BJ (cell line): Measurements from ENCODE around the gene ABLIM1. TPM values are rescaled to one million over a fixed set of nuclear protein-coding genes. Genes with fewer than 3 reads are reported as not detected.

Experiments
- CTCF ChIA-PET: fragments of 350-600 bp; formaldehyde crosslinking; extraction: SDS; loops from one replicate; lab custom pipeline; 2021; ENCODE audit warnings: antibody characterized with exemption, inconsistent platforms; lab: Yijun Ruan, JAX
- POLR2A ChIA-PET: fragments of 300-600 bp; sonication (Branson Sonifier 250); formaldehyde crosslinking; extraction: SDS; loops from one replicate; lab custom pipeline; 2021; ENCODE audit warnings: antibody characterized with exemption; lab: Charles Lee
- DNase-seq: peaks from one replicate; pipeline ENCODE4 v3.0.0-alpha.2; 2011; ENCODE audit warnings: low read depth
- H3K27me3 ChIP-seq: 2 replicates; pipeline ENCODE4 v1.6.0; 2011; ENCODE audit warnings: low read length; ENCODE audit not compliant: control insufficient read depth, insufficient read depth
- H3K36me3 ChIP-seq: 2 replicates; pipeline ENCODE4 v1.5.1; 2011; ENCODE audit warnings: low read length; ENCODE audit not compliant: control insufficient read depth, insufficient read depth
- H3K4me3 ChIP-seq: 2 replicates; pipeline ENCODE4 v1.5.1; 2011; ENCODE audit warnings: low read depth, mild to moderate bottlenecking, control low read depth, low read length
- polyA plus RNA-seq: library from polyadenylated mRNA; depleted of rRNA; stranded (reverse); fragments of >200 nt; gene quantifications from 2 replicates; pipeline ENCODE4 v1.2.3, GENCODE V29; 2011
- TF ChIP-seq, protein P1 (sequence below): IDR thresholded peaks from 2 replicates; pipeline ENCODE4 v1.5.1; 2011; ENCODE audit warnings: low read depth, mild to moderate bottlenecking, control low read depth, inconsistent platforms, low read length, moderate library complexity; ENCODE audit not compliant: insufficient read depth

Gene ABLIM1
- polyA plus RNA-seq, 1 experiment = 14.4 TPM

DNA sequence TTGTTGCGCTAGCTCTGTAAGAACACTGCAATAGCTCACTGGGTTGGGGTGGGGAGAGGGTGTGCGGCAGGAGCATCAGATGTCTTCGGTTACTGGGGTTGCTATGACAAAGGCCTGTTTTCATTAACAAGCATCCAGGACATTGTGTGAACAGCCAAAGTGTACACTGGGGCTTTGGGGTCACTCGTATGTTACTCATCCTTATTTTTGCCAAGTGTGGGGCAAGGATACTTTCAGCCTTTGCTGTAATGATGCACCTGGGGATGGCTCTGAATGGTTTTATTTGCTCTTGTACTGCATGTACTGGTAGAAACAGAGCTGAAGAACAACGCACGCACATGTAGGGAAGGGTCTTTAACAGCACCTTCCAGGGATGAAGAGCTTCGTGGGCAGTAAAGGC is 180.8 kb downstream of the ABLIM1 start:
- POLR2A ChIA-PET = interaction anchor here (0.6 kb wide), 1 partner anchor 41 kb away, joined by 3 read pairs; no protein-coding TSS in a partner anchor
- TF ChIP-seq, protein P1, sequence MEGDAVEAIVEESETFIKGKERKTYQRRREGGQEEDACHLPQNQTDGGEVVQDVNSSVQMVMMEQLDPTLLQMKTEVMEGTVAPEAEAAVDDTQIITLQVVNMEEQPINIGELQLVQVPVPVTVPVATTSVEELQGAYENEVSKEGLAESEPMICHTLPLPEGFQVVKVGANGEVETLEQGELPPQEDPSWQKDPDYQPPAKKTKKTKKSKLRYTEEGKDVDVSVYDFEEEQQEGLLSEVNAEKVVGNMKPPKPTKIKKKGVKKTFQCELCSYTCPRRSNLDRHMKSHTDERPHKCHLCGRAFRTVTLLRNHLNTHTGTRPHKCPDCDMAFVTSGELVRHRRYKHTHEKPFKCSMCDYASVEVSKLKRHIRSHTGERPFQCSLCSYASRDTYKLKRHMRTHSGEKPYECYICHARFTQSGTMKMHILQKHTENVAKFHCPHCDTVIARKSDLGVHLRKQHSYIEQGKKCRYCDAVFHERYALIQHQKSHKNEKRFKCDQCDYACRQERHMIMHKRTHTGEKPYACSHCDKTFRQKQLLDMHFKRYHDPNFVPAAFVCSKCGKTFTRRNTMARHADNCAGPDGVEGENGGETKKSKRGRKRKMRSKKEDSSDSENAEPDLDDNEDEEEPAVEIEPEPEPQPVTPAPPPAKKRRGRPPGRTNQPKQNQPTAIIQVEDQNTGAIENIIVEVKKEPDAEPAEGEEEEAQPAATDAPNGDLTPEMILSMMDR = no peak
- Histone ChIP-seq H3K36me3 (no peaks in the 10 kb centered on the region), H3K4me3 (no peak overlapping the region), H3K27me3 (no peaks in the 10 kb centered on the region)
- DNase-seq = no peak
- CTCF ChIA-PET = interaction anchor here (0.9 to 1.3 kb wide), 4 partner anchors 9 to 305 kb away, joined by 3 to 5 read pairs (median 3); no protein-coding TSS in a partner anchor

DNA sequence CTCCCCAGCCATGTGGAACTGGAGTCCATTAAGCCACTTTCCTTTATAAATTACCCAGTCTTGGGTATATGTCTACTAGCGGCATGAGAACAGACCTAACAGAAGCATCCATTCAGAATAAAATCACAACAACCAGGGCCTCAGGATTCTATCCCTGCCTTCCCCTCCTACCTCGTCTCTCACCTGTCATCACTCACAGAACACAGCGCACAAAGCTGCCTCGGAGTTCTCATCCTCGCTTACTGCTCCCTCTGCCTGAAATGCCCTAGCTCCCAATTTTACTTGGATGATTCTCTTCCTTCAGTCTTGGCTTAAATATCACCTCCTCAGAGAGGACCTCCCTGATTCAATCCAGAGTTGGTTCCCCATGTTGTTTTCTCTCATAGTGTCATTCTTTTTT is 183.1 kb downstream of the ABLIM1 start:
- no peaks in the 10 kb centered on the region for H3K27me3 ChIP-seq
- no peaks in the 10 kb centered on the region for H3K36me3 ChIP-seq
- ChIA-PET CTCF (interaction anchor here (0.9 to 1.9 kb wide), 2 partner anchors 229 to 311 kb away, joined by 3 to 5 read pairs; no protein-coding TSS in a partner anchor), POLR2A (no interaction called here)
- no peak for DNase-seq
- no peak overlapping the region for H3K4me3 ChIP-seq
- TF ChIP-seq, protein P1 = no peak

DNA sequence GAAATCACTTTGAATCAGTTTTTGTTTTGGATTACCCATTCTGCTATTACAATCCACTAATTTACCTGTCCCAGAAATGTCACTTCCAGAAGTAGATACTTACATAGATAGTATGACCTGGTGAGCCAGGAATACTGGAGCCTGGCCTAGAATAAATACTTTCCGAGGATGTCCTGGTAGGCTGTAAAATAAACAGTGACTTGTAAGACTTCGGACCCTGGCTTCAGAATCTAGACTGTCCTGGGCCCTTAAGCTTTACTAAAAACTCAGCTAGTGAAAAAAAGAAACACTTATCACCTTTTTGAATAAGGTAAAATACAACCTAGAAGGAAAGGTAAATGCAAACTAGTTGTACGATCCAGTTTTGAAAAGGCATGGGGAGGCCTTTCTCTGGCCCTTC is 184.3 kb downstream of the ABLIM1 start:
- ChIA-PET CTCF (interaction anchor here (1.9 kb wide), 1 partner anchor 312 kb away, joined by 5 read pairs; no protein-coding TSS in a partner anchor), POLR2A (no interaction called here)
- TF ChIP-seq, protein P1 = no peak
- Histone ChIP-seq H3K36me3 (no peaks in the 10 kb centered on the region), H3K4me3 (no peak overlapping the region), H3K27me3 (no peaks in the 10 kb centered on the region)
- DNase-seq = no peak

DNA sequence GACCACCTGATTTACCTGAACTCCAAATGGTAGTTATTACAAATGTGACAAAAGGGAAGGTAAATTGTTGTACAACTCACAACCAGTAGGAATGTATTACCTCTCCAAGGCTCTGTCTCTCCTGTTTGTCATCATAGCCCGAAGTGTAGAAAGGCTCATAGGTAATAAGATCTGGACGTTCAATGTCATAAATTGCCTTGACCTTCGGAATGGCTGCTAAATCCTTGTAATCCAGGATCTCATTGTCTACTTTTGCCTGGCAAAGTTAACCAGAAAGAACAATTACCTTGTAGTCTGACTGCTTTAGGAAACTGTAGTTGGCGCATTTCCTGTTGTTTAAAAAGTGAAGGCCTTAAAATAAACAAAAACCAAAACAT is 185.2 kb downstream of the ABLIM1 start:
- Histone ChIP-seq H3K4me3 (no peak overlapping the region), H3K27me3 (no peaks in the 10 kb centered on the region), H3K36me3 (no peaks in the 10 kb centered on the region)
- ChIA-PET CTCF (interaction anchor here (0.5 to 4.5 kb wide), 6 partner anchors 10 to 231 kb away, joined by 3 to 65 read pairs (median 10); no protein-coding TSS in a partner anchor), POLR2A (no interaction called here)
- no peak for DNase-seq
- TF ChIP-seq, protein P1 = no peak

DNA sequence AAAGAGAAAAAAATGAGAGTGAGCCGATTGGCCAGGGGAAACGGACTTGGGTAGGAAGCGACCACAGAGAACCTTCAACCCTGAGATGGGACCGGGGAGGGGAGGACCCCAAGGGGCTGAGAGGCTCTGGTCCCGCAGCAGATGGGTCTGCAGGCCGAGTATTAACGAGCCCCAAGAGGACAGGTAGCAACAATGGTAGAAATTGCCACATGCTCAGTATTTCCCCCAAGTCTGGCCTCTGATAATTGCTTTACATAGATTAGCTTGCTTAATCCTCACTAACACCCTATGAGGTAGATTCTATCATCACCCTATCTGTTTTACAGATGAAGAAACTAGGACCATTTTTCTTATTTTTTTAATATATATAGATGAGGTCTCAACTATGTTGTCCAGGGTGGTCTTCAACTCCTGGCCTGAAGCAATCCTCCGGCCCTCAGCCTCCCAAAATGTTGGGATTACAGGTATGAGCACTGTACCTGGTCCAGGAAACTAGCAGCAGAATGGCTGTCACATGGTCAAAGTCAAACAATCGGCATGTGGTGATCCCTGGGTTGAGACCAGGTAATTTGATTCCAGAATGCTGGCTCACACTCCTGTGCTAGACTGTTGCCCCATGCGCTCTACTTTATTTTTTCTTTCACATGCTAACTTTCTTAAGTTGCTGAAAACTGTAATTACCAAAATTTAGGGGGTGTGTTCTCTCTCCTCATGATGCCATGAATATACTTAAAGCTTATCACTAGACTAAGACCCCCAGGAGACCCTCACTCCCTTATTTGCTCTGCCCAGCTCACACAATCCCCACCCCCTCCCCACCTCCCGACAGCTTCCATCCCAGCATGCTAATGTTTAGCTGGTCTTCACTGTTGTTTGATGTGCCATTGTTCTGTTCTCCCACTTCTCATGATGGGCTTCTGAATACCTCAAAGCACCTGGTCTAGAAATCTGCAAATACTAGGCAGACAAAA is 185.9 kb downstream of the ABLIM1 start:
- POLR2A ChIA-PET = interaction anchor here (0.6 kb wide), 1 partner anchor 178 kb away, joined by 3 read pairs; no protein-coding TSS in a partner anchor

More for the DNA sequence above, 185.9 kb downstream of the ABLIM1 start:
- Histone ChIP-seq H3K36me3 (no peaks in the 10 kb centered on the region), H3K27me3 (no peaks in the 10 kb centered on the region), H3K4me3 (no peak overlapping the region)
- DNase-seq = no peak
- TF ChIP-seq, protein P1 = no peak
- CTCF ChIA-PET = interaction anchor here (0.5 to 4.5 kb wide), 38 partner anchors 10 to 1373 kb away, joined by 3 to 65 read pairs (median 5); partner anchors contain the start of gene FHIP2A
